Activated gamma-delta T cell treated with Interleukin-2 at 50 U/mL for 16 hours (primary cell): ENCODE results near the gene SPTB.
A peak's percentile ranks its signal among the peaks of the same experiment; 100 is the strongest.

ENCODE experiments used
- DNase-seq: peaks from one replicate; pipeline ENCODE4 v3.0.0-alpha.2; 2020

The SPTB gene

GRCh38 chr14:64848239-64848638 is 31.5 kb downstream of the SPTB start:
- DNase-seq = no peak

- no peak for DNase-seq
Measured at GRCh38 chr14:64846319-64846718, 33.4 kb downstream of the SPTB start.

DNA sequence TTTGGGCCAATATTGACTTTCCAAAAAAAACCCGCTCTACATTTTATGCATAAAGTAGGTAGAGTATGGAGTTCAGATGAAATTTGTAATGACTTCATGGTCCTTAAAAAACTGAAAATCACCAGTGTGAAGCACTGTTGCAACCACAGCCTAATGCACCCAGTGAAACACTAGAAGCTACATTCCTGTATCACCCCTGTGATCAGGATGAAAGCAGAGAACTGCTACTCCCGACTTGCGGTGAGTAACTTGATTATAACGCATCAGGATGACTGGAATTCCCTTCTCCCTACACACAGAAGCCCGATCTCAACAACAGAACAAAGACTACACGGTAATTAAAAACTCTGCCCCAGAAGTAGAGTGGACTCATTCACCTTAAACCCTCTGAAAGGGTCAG is 33.8 kb downstream of the SPTB start:
- DNase-seq = no peak

DNA sequence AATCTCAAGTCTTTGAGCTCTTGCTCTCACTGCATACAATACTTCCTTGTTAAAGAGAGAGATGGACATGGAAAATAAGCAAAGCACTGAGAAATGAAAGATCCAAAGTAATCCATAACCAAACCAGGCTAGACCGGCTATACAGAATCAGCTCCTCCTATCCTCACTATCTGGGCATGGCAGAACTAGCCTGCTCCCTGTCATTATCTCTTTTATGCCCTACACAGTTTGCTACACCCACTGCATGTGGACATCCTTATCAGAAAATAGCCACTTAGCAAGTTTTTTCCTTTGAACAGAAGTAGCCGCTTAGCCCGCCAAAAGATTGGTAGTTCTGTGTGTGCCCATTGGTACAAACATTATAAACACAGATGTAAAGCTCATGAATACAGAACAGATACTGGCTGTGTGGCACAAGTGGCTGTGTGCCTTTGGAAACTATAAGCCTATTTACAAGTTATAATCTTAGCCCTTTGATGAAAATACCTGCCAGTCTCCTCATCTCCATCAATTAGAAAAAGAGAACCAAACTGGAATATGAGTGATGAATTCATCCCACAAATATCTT is 34.7 kb downstream of the SPTB start:
- no peak for DNase-seq

- DNase-seq = no peak
Measured at GRCh38 chr14:64844272-64844671, 35.4 kb downstream of the SPTB start.

GRCh38 chr14:64843548-64843947 is 36.2 kb downstream of the SPTB start:
- no peak for DNase-seq

DNA sequence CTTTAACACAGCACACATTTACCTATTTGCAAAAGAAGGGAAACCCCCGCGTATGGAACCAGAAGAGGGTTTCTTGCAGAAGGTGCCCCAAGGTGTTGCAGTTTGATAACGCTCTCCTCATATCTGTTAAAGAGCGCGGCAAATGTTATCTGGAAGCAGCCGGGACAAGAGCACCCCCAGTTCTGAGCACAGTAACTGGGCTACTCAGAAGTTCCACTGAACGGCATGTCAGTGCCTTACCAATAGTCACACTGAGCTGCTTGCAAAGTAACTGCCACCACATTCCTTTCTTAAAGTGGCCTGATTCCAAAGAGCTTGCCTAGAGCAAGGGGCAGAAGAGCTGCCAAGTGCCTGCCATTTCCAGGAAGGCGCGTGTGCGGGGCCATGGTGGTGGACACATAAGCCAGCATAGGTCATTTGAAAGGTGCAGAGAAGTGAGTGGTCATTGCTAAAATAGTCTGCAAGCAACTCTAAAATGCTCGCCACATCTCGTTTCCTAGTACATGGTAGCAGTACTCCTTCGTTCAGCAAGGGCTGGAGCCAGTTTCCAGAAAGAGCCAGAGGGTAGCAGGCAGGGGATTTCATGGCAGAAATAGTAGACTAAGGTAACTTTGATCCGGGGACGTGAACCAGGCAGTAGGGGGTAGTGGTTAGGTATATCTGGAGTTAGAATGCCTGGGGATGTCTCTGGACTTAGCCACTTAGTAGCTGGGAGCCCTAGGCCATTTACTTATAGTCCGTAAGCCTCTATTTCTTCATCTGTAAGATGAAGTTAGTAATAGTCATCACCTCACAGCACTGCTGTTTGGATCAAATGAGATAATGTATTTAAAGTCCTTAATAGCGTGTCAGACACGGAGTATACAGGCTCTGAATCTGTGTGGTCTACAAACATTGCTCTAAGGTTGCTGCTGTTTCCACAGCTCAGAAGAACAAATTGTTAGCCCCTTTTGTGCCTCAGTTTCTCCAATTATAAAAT is 37.6 kb downstream of the SPTB start:
- no peak for DNase-seq

DNA sequence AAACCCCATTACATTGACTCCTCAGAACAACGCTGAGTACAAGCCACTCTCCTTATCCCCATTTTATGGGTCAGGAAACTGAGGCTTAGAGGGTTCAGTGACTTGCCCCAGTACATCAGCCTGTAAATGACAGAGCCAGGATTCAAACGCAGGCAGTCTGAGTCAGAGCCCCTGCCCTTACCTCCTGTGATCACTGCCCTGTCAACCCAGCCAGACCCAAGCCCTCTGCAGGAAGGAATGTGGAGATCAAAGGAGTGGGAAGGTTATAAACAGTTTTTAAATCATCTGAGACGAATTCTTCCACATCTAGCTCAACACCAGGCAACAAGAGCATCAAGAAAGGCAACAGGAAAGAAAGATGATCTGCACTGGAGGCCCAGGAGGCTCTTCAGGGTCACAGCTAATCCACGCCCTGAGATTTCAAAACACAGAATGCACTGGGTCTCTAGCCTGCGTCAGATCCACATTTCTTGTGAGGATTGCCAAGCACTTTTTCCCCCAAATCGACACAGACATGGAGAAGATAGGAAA is 38.5 kb downstream of the SPTB start:
- no peak for DNase-seq

DNA sequence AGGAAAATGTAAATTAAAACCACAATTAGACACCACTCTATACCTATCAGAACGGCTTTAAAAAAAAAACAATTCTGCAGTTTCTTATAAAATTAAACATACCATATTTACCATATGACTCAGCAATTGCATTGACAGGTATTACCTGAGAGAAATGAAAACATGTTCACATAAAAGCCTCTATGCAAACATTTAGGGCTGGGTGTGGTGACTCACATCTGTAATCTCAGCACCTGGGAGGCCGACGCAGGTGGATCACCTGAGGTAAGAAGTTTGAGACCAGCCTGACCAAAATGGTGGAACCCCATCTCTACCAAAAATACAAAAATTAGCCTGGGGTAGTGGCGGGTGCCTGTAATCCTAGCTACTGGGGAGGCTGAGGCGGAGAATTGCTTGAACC is 41.1 kb downstream of the SPTB start:
- no peak for DNase-seq

- no peak for DNase-seq
Measured at GRCh38 chr14:64835431-64835830, 44.3 kb downstream of the SPTB start.

DNA sequence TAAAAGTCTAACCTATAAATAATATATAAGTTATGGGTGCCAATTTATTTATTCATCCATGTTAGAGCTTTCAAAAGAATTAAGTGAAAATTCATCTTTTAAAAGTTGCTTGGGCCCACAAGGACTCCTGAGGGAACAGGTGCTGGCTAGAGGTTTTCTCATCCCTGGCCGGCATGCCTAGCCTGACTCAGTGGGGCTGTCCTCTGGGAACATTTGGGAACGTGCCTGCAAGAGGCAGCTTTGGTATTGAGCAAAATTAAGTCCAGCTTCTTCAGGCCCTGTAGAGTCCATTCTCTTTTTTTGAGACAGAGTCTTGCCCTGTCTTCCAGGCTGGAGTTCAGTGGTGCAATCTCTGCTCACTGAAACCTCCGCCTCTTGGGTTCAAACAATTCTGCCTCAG is 44.7 kb downstream of the SPTB start:
- DNase-seq = no peak

- no peak for DNase-seq
Measured at GRCh38 chr14:64831419-64831818, 48.3 kb downstream of the SPTB start.

DNA sequence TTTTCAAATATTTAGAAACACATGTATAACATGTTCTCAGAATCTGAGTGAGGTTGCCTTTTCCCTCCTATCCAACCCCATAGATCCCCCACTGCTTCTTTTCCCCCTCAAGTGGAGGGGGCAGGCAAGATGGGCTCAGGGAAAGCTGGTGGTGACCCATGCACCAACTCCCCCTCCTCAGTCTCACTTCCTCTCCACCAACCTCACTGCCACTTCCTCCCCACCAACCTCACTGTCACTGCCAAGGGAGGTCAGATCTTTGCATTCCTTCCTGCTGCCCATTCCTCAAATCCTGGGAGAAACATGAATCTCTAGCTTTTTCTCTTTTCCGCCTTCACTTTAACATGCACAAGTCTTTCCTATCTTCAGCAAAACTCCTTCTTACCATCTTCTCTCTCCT is 48.7 kb downstream of the SPTB start:
- DNase-seq = no peak

GRCh38 chr14:64828071-64828470 is 51.6 kb downstream of the SPTB start:
- no peak for DNase-seq

DNA sequence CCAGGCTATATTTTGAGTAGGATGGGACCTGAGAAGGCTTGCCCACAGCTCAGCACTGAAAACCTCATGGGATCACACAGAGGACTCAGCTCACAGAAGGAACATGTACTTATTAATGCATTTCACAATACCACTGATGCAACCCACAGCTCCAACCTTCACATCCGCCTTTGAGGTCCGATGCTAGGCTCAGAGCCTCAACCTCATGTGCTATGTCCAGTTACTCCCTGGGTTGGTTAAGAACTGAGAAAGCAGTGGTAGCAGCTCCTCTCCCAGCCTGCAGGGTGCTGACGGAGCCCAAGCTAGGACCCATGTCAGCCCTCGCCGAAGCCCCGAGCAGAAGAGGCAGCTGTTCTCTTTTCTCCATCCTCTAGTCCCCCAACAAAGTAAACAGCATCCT is 52.9 kb downstream of the SPTB start:
- no peak for DNase-seq

- no peak for DNase-seq
Measured at GRCh38 chr14:64826333-64826732, 53.4 kb downstream of the SPTB start.

- no peak for DNase-seq
Measured at GRCh38 chr14:64825509-64825908, 54.2 kb downstream of the SPTB start.

DNA sequence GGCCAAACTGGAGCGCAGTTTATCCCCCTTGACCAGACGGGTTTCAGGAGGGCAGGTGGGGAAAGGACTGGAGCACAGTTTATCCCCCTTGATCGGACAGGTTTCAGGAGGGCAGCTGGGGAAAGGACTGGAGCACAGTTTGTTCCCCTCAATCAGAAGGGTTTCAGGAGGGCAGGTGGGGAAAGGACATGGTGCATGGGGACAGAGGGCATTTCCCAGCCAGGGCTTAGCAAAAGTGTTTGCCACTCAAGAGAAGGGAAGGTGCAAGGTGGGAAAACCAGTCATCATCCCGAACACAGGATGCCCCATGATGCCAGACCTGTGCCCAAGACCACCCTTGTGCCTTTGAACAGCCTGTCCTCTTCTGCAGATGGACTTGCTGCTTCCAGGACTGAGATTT is 54.7 kb downstream of the SPTB start:
- DNase-seq = no peak

DNA sequence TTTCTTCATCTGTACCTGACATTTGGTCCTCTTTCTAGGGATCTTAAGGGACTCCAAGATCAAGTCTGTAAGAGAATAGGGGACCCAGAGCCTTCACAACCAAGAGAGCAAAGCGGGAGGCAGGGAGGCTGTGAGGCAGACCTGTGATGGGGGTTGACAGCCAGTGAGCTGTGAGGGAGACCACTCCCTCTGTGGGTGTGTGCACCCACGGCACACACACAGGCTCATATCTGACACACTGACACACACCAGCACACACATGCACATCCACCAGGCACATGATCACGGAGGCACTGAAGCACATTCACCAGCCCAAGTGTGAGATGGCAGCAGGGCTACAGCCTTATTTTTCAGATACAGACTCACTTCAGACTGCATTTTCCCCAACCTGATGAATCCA is 55.2 kb downstream of the SPTB start:
- no peak for DNase-seq

GRCh38 chr14:64823305-64823861 is 56.3 kb downstream of the SPTB start:
- DNase-seq = peak; percentile 58

DNA sequence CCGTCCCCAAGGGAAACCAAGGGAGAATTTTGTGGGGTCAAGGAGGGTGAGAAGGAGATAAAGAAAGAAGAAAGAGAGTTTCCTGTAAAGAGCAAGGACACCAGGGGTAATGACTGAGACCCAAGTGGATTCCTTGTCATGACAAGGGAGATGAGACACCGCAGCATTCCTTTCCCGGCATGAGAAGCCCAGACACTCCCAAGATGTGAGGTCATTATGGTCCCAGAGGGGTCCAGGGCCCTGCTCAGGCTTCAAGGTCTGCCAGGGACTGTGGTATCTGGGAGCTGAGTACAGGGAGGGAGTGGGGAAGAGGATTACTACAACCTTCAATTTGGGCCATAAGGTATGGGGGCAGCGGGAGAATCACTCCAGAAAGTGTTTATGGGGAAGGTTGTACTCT is 58.1 kb downstream of the SPTB start:
- no peak for DNase-seq

- no peak for DNase-seq
Measured at GRCh38 chr14:64818151-64818550, 61.6 kb downstream of the SPTB start.

DNA sequence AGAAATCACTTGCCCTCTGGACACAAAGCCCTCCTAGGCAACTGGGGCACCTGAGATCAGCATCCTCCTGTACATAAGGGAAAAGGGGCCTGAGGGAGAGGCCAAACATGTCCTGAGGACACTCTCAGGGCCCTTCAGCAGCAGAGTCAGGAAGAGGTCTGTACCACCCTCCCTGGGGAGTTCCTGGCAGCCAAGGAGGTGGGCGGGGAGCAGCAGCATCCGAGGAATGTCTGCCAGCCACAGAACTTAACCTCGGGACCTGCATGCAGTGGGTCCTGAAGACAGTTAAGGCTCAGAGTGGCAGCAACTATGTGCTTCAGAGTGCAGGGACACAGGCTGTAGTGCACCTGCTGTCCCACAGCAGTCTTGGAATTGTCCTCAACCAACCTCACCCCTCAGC is 62.1 kb downstream of the SPTB start:
- DNase-seq = no peak

DNA sequence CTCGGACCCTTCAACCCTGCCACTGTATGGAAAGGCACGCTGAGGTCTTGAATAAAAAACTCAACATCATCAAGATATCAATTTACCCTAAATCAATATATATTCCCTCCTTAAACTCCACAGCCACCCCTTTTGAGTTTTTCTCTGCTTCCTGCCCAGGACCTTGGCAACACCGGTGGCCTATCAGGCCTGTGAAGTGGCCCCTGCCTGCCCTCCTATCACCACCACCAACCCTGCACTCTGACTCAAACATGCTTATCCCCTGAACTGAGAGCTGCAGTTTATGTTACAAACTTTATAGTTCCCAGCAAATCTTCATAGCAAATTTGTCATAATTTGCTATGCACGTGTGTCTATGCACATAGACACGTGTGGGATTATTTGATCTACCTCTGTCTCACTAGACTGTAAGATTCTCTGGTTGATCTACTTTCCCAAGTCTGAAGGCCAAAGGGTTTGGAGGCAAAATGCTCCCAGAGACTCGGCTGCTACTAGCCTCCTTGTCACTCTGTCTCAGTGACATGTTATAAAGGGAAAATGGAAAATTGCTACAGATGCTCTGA is 63.4 kb downstream of the SPTB start:
- DNase-seq = no peak
